DOHH2 (cell line): ENCODE data around the gene MACROD2.

Experiments used
- CTCF ChIP-seq: fragments of 200-600 bp; sonication (generic); IDR thresholded peaks from one replicate; pipeline ENCODE4 v1.5.1; 2014; ENCODE audit warnings: antibody characterized with exemption, mild to moderate bottlenecking, low read depth, low read length; ENCODE audit not compliant: poor library complexity, severe bottlenecking
- EZH2phosphoT487 ChIP-seq: fragments of 200-600 bp; sonication (generic); IDR thresholded peaks from 2 replicates; pipeline ENCODE4 v1.6.1; 2017; ENCODE audit warnings: borderline replicate concordance, mild to moderate bottlenecking, antibody characterized with exemption, low read length, moderate library complexity, mixed read lengths

DNA sequence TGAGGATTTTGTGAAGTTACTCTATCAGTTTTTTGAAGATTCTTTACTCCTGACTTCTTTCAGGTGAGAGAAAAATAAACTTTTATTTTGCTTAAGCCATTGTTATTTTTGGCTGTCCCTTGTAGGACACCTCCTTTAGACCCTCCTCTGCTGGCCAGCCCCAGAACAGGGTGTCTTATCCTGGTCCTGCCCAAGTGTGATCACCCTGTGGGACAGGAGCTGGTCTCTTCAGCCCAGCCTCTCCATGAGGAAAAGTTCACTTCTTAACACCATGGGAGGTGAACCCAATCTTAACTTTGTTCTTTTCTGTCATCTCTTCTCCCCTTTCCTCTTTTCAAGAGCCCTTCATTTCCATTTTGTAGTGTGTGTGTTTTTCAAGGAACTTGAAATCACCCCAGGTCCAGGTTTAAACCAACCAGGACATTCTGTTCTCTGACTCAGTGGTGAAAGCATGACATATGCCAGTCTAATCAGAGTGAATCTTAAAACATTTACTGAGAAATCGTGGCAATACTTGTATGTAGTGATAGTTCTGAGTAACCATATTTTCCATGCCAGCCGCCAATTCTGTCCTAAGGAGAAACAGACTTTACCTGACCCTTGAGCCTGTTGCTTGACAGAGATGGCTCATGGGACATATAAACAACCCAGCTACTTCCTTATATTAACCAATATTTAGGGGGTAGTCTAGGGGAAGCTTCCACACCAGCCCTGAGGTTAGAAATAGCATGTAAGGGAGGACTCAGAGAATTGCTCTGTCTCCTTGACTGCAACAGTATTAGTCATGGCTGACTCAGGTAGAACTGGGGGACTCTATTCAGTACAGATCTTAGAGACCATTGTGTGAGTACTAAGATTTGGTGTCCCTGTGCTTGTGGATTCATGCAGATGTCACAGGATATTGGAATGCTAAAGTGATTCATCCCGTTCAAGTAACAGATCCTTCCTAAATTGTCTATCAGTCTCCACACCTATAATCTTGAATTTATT lies 293.3 kb downstream of the MACROD2 start:
- no peak for TF ChIP-seq CTCF
- no peak for TF ChIP-seq EZH2phosphoT487
